D721Med (cell line): ENCODE data around the gene CDKAL1.
"Not testable (repeated sequence)": the region's sequence is repeated elsewhere in the genome, so short reads cannot be mapped to it uniquely, and the experiment has no call there.

ENCODE experiments used
- DNase-seq: peaks from one replicate; pipeline ENCODE4 v3.0.0; 2011; ENCODE audit warnings: low spot score; ENCODE audit not compliant: insufficient read length
- FAIRE-seq: peaks from 2 replicates; lab custom pipeline; 2011; peaks lifted over from hg19 to GRCh38; lab: Jason Lieb, UNC
- TF ChIP-seq, protein P1 (sequence below): IDR thresholded peaks from 2 replicates; pipeline ENCODE4 v1.5.1; 2012; ENCODE audit warnings: mild to moderate bottlenecking, control low read depth; ENCODE audit not compliant: insufficient read depth; ENCODE audit errors: missing control alignments

CDKAL1 gene

DNA sequence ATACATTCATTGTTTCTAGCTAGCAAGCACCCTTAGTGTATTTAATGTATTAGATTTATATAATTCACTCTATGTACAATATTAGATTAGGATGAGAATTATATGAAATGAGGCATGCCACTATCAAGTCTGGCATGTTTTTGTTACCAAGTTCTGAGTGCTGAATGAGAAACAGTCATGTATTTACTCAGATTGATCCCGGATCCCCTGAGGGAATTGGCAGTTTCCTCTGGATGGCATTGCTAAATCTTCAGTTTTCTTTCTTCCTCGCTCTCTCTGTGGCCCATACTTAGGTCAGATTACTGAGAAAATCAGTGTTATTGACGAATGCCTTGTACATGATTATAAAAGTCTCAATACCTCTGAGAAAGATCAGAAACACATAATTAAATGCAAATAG is 66.6 kb downstream of the CDKAL1 start:
- FAIRE-seq (no peak), DNase-seq (no peak)

DNA sequence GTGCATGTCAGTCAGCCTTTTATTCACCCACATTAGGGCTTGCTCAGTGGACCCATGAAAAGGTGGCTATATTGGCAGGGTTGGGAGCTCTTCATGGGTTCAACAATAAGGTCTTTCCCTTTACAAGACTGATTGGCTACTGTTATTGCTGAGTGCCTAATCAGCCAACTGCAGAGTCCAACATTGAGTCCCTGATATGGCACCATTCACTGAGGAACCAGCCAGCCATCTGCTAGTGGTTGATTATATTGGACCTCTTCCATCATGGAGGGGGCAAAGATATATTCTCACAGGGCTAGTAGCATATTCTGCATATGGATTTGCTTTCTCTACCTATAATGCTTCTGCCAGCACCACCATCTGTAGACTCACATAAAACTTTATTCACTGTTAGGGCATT is 69.9 kb downstream of the CDKAL1 start:
- FAIRE-seq (no peak), DNase-seq (no peak)
- TF ChIP-seq, protein P1, sequence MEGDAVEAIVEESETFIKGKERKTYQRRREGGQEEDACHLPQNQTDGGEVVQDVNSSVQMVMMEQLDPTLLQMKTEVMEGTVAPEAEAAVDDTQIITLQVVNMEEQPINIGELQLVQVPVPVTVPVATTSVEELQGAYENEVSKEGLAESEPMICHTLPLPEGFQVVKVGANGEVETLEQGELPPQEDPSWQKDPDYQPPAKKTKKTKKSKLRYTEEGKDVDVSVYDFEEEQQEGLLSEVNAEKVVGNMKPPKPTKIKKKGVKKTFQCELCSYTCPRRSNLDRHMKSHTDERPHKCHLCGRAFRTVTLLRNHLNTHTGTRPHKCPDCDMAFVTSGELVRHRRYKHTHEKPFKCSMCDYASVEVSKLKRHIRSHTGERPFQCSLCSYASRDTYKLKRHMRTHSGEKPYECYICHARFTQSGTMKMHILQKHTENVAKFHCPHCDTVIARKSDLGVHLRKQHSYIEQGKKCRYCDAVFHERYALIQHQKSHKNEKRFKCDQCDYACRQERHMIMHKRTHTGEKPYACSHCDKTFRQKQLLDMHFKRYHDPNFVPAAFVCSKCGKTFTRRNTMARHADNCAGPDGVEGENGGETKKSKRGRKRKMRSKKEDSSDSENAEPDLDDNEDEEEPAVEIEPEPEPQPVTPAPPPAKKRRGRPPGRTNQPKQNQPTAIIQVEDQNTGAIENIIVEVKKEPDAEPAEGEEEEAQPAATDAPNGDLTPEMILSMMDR = no peak

More for the DNA sequence above, 66.6 kb downstream of the CDKAL1 start:
- TF ChIP-seq, protein P1 = no peak

DNA sequence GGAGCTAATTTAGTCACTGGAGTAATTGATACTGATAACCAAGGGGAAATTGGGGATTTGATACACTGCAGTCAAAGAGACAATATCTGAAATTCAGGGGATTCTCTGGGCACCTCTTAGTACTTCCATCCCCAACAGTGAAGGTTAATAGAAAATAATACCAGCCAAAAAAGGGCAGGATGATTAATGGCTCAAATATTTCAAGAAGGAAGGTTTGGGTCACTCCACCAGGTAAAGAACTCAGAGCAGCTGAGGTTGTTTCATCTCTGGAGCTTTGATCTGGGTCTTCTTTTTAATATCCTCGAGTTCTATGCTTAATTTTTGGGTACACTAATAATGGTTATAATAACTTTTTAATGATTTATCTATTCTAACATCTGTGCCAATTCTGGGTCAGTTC is 70.8 kb downstream of the CDKAL1 start:
- FAIRE-seq (no peak), DNase-seq (no peak)
- TF ChIP-seq, protein P1 = no peak

DNA sequence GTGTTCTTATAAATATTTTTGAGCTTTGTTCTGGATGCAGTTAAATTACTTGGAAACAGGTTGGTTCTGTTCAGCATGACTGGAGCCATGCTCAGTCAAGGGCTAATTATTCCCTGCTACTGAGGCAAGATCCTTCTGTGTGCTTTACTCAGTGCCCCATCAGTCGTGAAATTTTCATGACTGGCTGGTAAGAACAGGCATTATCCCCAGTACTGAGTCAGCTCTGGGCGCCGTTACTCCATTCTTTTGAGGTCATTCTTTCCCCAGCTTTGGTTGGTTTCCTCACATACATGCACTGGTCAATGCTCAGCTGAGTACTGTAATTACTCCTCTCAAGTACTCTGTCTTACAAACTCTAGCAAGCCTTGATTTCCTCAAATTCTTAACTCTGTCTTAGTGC is 71.3 kb downstream of the CDKAL1 start:
- FAIRE-seq = peak; percentile 67
- no peak for DNase-seq
- TF ChIP-seq, protein P1 = no peak

DNA sequence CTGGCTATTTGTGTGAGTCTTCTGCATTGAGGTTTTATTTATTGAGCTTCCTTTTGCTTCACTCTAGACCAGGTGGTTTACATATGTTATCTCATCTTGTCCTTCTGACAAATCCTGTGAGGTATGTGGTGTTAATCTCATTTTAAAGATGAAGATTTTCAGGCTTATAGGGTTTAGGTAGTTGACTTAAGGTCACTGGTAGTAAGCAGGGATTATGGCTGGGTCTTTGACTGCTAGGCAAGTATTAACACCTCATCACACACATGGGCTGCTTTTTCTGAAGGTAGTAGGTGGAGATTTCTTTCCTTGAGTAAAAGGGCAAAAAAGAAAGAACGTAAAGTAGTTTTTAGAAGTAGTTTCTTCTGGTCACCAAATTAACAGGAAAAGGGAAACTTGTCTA is 72.6 kb downstream of the CDKAL1 start:
- TF ChIP-seq, protein P1 = no peak
- DNase-seq = no peak
- peak; percentile 98 for FAIRE-seq

DNA sequence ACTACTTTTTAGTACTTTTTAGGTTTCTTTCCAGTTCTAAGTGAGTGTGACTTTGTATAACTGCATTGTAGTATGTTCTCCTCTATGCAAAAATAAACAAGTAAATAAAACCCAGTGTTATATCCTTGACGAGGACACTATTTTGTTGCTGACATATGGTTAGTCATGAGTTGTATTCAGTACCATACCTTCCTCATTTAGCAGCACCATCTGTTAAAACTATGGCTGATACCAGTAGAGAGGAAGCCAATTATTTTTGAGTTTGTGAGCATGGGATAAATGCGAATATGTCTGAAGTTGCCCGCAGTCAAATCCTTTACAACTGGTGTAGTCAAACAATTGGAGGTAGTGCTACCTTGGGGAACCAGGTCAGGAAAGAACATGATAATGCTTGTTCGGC is 74.1 kb downstream of the CDKAL1 start:
- DNase-seq = no peak
- peak; percentile 81 for FAIRE-seq
- TF ChIP-seq, protein P1 = no peak

DNA sequence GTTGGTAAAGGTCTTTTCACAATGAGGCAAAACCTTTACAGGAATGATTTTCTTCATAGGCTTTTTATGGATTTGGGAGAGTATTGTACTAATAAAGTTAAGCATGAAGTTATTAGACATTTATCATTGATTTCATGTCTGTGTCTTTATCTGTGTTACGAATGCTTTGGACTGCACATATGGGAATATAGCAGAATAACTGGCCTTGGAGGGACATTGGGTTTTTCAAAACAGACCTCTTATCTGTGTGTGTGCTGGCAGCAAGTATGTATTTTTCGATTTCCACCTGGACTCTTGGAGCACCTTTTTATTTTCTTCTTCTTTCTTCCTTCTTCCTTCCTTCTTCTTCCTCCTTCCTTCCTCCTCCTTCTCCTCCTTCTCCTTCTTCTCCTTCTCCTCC is 74.6 kb downstream of the CDKAL1 start:
- TF ChIP-seq, protein P1 = no peak
- peak; percentile 84 for FAIRE-seq
- DNase-seq = no peak

DNA sequence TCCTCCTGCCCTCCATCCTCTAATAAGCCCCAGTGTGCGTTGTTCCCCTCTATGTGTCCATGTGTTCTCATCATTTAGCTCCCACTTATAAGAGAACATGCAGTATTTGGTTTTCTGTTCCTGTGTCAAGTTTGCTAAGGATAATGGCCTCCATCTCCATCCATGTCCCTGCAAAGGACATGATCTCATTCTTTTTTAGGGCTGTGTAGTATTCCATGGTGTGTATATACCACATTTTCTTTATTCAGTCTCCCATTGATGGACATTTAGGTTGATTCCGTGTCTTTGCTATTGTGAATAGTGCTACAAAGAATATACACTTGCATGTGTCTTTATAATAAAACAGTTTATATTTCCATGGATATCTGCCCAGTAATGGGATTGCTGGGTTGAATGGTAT is 75.7 kb downstream of the CDKAL1 start:
- DNase-seq, FAIRE-seq: not testable (repeated sequence)
